Tongue (tissue), 2 donors: ENCODE data around the gene MAP1B. TPM values are rescaled to one million over a fixed set of nuclear protein-coding genes. Genes with fewer than 3 reads are reported as not detected.
A peak's percentile ranks its signal among the peaks of the same experiment; 100 is the strongest.
"Not testable (repeated sequence)": the region's sequence is repeated elsewhere in the genome, so short reads cannot be mapped to it uniquely, and the experiment has no call there.

ENCODE experiments used
- DNase-seq: peaks from one replicate; pipeline ENCODE4 v3.0.0-alpha.2; 2015
- total RNA-seq: library from RNA; depleted of rRNA; stranded (reverse); fragments of >200 nt; gene quantifications from one replicate; pipeline ENCODE4 v1.2.3, GENCODE V29; 2014

Gene MAP1B
- total RNA-seq, result 116 TPM

DNA sequence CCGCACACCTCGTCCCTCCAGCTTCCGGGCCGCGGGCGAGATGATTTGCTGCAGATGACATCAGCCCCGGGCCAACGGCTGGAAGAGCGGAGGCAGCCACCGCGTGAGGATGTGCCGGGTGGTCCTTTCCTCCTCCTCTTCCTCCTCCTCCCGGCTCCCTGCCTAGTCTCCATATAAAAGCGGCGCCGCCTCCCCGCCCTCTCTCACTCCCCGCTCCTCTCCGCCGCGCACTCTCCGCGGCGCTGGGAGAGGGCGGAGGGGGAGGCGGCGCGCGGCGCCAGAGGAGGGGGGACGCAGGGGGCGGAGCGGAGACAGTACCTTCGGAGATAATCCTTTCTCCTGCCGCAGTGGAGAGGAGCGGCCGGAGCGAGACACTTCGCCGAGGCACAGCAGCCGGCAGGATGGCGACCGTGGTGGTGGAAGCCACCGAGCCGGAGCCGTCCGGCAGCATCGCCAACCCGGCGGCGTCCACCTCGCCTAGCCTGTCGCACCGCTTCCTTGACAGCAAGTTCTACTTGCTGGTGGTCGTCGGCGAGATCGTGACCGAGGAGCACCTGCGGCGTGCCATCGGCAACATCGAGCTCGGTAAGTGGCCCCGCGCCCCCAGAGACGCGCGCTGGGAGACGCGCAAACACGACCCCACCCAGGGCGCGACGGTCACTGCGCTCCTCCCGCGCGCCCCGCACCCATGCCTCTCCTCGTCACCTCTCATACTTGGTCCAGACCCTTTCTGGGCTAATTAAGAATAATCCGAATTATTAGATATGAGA lies at the start of gene MAP1B:
Gene MAP1B, plus strand, starts transcription at position 345 of the 770 bp plus-strand sequence. Its CDS starts 57 bp downstream, at position 402.
- peak; percentile 83 for DNase-seq

DNA sequence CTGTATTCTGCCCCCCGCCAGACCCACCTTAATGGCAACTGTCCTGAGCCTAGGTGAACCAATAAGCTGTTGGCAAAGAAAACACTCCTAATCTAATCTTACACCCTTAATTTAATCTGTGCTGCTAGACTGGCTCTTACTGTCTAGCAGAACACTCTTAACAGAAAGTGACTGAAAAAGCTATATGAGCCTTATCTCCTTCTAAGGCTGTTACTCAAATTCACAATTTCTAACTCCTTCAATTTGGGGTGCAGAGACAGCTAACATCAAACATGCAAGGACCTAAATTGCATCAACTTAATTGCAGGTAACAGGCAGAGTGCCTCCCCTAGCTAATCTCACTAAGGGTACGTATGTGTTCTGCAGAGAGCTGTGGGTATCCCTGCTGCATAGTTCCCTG lies 49.5 kb upstream of the MAP1B start:
- no peak for DNase-seq

DNA sequence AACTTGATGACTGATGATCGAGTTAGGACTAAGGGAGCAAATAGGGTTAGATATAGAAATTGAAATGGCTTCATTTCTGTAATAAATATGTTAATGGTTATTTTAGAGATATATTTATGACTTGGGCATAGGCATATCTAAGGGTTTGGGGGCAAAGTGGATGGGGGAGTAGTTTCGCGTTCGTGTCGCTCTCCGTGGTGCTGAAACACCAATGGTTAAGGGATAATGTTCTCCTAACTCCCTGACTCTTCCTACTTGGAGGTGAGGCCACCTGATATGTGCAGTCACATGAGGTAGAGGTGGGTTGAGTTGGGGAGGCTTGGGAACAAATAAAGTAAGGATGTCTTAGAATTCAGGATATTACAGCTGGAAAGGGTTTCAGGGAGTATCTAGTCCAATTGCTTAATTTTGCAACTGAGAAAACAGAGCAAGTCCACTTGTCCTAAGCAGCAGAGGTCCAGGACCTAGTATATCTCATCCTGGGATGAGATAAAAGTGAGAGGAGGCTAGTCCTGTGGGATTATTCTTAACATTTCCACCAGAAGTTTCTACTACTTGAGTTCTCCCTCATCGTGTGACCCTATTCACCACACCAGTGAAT lies 44.0 kb upstream of the MAP1B start:
- DNase-seq, result peak; percentile 63

DNA sequence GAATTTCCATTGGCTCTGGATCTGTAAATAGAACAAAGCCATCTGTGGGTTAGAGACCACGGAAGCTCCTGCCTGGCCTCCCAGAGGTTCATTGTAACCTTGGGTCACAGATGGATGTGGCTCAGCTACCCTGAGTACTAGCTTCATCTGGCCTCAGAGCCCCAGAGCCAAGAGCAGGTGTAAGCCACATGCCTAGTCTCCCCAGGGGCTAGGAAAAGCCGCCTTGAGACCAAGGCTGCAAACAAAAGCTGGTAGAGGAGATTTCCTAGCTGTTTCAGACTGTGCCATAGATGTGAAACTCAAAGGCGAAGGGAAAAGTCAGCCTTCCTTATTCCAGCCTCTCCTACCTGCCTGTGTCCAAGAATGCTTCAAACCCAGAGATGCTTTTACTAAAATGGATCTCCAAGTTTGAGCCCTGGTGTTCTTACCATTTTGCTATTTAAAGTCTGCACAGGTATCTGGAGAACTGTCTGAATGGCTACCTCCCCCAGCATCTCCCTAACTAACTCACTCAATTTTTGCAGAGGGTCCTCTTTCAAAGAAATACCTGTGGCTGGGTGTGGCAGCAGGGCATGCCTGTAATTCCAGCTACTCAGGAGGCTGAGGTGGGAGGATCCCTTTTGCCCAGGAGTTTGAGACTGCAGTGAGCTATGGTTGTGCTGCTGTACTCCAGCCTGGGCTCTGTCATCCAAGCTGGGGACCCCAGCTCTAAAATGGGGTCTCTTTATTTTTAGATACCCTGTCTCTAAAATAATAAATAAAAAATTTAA lies 42.3 kb upstream of the MAP1B start:
- no peak for DNase-seq

DNA sequence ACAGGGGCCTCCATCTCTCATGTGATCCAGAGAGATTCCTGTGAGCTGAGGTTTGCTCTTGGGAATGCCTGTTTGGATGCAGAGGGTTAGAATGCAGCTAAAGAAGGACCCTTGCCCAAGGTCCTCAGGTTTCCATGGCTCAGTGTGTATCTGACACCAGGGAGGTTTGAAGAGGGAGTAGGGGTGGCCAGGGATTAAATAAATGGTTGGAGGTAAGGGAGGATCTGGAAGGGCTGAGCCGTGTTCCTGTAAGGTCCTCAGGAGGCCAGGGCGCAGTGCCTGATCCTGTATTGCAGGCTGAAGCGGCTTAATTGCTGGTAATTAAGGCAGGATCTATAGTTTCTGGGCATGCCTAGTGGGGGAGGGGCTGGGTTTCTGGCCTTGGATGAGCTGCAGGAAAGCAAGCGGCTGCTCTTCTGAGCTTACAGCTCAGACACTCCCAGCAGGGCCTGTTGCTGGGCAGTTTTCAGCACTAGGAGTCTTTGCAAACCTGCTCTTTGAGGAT lies 41.5 kb upstream of the MAP1B start:
- DNase-seq, result peak; percentile 40

DNA sequence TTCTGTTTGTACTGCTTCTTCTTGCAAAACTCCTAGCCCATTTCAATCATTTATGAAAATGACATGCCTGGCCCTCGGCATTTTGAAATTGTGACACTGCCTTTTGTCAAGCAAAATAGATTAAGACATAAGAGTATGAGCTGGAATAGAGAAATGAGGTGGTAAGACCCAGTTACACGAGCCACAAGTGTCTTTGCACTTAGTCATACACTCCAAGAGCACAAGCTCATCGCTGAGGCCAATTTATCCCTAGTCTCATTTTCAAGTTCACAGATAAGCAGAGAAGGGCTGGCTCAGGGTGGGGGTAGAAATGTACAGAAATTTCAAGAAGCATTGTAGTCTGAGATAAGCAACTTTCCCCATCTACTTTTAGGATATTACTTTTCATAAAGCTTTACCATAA lies 40.6 kb upstream of the MAP1B start:
- no peak for DNase-seq

DNA sequence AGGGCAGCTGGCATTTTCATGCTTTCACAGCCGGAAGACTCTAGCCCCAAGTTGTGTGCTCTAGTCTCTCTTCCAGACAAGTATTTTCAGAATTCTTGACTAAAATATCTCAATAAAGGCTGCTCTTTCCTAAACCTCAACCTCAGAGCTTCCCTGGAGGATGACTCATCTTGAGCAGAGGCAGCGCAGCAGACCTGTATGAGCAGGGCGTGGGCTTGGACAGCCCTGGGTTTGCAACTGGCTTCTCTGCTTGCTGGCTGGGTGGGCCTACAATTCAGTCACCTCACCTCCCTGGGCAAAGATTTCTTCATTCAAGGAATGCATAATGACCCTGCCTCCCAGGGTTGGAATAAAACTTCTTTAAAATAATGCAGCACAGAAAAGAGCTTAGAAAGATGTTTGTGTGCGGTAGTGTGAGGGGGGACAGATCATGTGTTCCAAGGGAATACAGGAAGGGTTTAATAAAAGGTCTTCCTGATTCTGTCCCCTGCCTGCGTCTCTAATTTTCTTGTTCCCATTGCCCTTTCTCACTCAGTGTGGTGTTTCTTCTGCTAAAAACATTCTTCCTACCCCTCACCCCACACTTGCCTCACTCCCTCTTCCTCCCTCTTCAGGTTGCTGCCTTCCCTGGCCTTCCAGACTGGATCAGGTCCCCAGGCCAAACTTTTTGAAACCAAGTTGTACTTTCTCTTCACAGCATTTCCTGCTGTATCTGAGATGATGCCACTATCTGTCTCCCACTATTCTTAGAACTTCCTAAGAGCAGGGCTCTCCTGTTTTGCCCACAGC lies 39.4 kb upstream of the MAP1B start:
- DNase-seq, result no peak

DNA sequence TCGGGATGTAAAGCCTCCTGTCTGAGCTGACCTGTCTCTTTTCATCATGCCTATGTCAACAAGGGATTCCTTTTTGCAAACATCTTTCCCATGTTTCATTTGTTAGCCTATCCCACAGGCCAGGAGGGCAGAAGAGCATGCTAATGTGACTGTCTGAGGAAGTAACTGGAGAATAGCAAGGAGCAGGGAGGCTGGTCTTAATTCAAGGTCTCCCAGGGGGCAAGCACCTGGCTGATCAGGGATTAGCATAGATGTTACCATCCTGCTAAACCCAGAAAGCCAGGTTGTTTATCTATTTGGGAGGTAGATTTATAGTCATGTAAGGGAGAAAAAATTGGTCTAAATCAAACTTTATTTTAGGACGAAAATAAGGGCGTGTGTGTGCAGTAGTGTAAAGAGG lies 36.7 kb upstream of the MAP1B start:
- no peak for DNase-seq

DNA sequence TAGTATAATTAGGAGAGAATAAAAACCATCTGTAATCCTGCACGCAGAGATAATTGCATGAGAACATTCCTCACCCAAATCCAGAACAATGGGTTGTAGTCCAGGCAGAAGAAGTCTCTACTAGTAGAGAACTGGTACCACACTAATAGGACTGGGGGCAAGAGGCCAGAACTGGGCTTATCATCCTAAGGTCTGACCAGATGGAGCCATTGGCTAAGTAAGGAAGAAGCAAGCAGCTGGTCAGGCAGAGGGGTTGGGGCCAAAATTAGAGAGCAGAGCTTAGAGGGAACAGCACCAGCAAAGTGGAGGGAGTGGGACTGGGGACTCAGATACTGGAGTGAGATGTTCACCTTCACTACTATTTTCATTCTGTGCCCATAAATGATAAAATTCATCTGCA lies 35.4 kb upstream of the MAP1B start:
- DNase-seq, result no peak

DNA sequence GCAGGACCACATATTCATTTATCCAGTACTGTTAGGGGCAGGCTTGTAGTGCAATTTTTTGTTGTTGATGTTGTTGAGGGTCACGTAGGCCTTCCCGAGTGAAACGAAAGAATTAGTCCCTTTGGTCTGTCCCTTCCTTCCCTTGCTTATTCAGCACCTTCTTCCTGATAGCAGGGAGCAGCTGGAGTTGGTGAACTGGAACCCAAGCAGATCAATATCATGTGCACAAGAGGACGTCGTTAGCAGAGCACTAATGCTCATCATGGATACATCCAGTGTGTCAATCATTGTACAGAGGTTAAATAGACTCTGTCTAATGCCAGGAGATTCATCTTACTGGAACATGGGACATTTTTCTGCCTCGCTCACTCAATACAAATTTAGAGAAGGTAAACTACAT lies 33.0 kb upstream of the MAP1B start:
- no peak for DNase-seq

DNA sequence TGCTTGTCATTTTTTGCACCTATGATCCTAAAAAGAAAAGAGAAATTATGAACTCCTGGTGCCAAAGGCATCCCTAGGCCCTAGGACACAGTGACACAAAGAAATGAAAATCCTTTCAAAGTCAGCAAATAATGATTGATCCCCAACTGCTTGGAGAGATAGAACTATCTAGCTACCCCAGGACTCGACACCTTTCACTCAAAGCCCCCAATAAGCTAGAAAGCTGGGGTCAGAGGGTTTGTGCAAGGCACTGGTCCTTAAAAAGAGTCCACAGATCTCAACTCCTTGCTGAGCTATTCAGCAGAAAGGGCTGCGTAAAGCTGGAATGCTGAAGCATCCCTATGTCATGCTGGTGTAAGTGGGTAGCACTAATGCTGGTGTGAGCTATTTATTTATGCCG lies 31.8 kb upstream of the MAP1B start:
- DNase-seq, result no peak

DNA sequence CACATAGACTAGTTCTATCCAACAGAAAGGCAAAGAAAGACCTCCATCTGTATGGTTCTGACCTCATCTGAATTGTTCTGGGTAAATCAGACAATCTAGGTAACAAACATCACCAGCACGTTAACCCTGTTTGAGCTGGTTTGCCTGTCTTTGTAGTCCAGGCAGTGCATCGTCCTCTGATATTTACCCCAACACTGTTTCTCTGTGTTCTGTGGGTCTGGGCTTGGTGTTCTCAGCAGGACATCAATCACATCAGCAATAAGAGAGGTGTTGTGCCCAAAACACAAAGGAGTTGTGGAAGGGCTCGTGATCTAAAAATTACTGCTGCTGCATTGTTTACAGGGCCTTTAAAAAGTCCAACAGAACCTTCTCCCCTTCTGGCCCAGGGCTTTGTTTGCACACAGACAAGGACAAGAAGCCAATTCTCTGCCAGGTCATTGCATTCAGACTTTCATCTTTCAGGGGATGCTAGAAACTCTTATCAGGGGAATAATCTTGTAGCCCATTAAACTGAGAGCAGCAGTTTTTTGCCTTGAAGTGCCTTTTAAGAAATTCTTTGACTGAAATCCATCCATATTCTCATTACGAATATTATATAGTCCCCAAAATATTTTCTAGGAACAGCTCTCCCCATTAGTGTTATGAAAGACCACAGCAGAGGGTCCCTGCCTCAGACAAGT lies 30.5 kb upstream of the MAP1B start:
- DNase-seq, result no peak

DNA sequence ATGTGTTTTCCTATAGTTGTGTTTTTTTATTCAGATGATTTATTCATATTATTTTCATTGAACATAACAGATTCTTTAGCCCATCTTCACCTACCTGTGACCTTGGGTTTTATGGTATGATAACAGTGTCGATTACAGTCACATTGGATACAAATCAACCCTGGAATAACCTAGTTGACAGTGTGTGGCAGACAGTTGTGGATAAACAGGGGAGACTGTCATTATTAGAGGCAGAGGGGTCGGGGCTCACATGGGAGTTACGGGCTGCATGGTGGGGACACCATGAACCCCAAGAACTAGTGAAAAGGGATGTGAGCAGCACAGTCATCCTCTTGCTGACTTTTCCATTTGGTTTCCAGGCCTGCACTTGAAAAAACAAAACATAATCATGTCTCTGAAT lies 29.9 kb upstream of the MAP1B start:
- DNase-seq, result no peak

DNA sequence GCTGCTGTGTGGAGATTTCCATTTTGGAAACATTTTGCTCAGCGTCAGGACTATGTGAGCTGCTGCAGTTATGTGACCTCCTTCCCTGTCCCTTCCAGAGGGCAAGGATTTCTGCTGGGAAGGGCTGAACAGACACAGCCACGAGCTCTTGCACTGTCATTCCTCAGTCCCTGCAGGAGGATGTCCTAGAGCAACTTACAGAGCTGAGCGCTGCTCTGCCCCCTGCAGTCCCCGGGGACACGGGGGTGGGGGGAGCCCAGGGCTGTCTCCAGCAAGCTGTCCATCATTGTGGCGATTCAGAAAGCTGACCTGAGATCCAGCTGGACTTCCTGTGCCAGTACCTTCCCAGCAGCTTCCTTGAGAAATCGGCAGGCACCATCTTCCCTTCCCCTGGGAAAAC lies 28.0 kb upstream of the MAP1B start:
- DNase-seq, result no peak

DNA sequence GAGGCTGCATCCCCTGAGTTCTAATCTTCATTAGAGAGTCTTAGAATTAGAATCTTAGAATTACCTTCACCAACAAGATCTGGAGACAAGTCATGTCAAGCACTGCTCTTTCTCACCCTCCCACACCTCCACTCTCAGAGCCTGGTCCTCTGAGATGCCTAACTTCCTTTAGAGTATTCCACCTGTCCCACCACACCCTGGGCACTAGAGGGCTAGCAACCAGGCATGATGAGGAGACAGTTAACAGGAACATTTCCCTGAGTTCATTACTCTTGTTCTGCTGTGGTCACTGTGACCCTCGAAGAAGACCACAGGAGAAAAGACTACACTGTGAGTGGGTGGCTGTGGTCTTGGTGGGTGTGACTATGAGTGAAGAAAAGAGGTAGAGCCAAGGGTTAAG lies 25.2 kb upstream of the MAP1B start:
- no peak for DNase-seq

DNA sequence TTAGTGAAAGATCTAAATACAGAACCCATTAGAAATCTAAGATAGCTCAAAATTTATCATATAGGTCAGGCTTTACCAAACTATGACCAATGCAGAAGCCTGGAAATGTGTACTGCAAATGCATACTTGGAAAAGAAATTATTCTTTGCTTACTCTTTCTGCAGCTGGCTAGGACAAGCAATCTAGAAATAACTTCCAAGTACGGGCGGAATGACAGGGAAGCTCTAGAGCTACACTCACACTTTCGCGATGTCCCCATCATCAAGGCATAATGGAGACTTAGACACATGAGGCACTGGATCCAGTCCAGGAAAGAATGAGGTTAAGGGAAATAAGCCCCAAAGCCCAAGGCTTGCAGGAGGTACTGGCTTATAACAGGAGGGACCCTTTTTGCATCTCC lies 22.4 kb upstream of the MAP1B start:
- DNase-seq, result no peak

DNA sequence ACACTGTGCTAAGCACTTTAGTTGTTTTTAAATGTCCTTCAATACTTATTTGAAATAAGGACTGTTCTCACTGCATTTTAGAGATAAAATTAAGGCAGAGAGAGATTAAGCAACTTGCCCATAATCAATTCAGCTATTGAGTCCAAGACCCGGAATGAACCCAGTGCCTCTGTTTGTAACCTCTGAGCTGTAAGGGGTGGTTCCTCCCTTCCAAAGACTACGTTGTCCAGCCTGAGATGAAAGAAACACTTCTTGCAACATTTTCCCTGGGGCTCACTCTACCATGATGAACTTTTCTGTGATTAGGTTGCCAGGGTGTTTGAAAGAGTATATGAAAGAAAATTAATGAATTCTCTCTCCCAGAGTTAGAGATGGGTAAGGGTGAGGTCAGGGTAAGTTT lies 22.0 kb upstream of the MAP1B start:
- DNase-seq, result no peak

DNA sequence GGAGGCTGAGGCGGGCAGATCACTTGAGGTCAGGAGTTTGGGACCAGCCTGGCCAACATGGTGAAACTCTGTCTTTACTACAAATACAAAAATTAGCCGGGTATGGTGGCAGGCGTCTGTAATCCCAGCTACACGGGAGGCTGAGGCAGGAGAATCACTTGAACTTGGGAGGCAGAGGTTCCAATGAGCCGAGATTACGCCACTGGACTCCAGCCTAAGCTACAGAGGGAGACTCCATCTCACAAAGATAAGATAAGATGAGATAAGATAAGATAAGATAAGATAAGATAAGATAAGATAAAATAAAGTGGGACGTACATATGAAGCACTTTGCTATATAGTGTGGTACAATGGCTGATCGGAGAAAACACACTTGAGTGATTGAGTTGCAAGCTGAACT lies 17.6 kb upstream of the MAP1B start:
- not testable (repeated sequence) for DNase-seq

DNA sequence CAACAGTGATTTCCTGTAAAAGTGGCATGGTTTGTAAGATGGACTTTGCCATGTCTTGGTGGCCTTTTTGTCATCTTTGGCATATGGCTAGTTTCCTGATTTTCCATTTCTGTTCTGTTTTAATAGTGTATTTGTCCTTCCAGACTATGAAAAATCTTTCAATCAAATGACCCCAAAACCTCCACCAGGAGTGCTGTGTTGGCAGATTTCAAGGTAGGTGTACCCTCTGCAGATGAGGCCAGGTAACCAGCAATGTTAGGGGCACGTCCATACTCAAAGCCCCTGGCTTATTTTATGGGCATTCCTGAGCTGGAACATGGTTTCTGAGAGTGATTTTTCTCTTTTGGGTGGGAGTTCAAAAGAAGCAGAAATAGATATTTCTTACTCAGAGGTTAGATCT lies 15.2 kb upstream of the MAP1B start:
- DNase-seq, result no peak

DNA sequence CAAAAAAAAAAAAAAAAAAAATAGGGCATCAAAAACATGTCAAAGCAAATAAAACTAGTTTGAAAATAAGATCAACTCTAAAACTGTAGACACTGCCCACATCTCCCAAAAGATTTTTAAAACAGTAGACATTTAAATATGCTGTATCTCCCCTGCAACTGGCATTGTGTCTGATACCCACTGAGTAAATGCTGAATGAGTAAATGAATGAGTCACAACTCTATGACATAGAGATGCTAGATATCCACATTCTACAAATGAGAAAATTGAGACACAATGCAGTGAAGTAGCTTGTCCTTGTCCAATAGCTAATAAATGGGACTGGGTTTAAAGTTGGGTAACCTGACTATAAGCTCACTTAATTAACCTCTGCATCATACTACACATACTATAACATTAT lies 14.1 kb upstream of the MAP1B start:
- DNase-seq, result no peak

DNA sequence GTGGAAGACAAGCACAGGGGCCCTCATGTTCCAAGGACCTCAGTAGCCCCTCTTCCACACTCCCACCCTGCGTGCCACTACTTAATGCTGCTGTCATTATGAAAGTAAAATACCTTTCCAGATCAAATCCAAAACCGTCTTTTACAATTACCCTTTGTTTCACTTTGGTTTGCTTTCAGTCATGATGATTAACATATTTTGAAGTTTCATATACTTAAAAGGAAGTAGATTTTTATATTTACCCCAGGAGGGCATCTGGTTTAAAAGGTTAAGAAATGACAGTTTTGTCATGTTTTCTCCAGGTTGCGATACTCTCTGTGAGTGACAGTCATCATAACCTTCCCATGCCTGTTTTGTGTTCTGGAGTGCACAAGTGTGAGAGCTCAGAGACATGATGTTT lies 13.5 kb upstream of the MAP1B start:
- no peak for DNase-seq
